ENCODE data around the gene PRSS21. TPM values are rescaled to one million over a fixed set of nuclear protein-coding genes. Genes with fewer than 3 reads are reported as not detected.

Gene PRSS21
- polyA plus RNA-seq, 1 of the 3 experiments (the other 2 are of a cell fraction): not detected

- H3K79me2 ChIP-seq (ENCODE audit: insufficient read depth): peaks cover 59% of the 10 kb centered on the region
These were observed 45.3 kb upstream of the PRSS21 start for GRCh38 chr16:2771496-2772402.

GRCh38 chr16:2773188-2773968 lies 43.7 kb upstream of the PRSS21 start:
- WGBS (ENCODE audit: low lambda C conversion rate): 83% methylated on average over 11 of the region's 12 CpGs
- peak overlapping the region in 1 of 2 experiments; percentile 6; a peak in 2 of 4 replicates for H3K27ac ChIP-seq (ENCODE audit: low read depth in 2 of 2, low read length in 1 of 2)
- no peak overlapping the region for H2AFZ ChIP-seq (ENCODE audit: low read depth)
- H3K9me3 ChIP-seq: no peaks in the 10 kb centered on the region
- no peaks in the 10 kb centered on the region for H3K27me3 ChIP-seq (ENCODE audit: insufficient read depth)
- peaks cover 56% of the 10 kb centered on the region for H3K79me2 ChIP-seq (ENCODE audit: insufficient read depth)
- H3K4me3 ChIP-seq (ENCODE audit: low read depth in 2 of 2, low read length in 1 of 2): no peak overlapping the region
- H3K4me2 ChIP-seq: no peak overlapping the region
- H3K4me1 ChIP-seq (ENCODE audit: control insufficient read depth in 1 of 2, insufficient read depth in 2 of 2, low read depth in 1 of 2, low read length in 1 of 2): peaks cover 7 to 16% of the 10 kb centered on the region in 2 experiments; a peak in 2 of 4 replicates
- peaks cover 49% of the 10 kb centered on the region for H4K20me1 ChIP-seq (ENCODE audit: insufficient read depth)
- peaks cover 14% of the 10 kb centered on the region for H3F3A ChIP-seq (replicated peaks; ENCODE audit: insufficient read depth)
- H3K9ac ChIP-seq: no peak overlapping the region
- CTCF ChIA-PET: interaction anchor here (0.6 to 2.7 kb wide), 5 partner anchors 20 to 95 kb away, joined by 3 to 11 read pairs (median 3); no protein-coding TSS in a partner anchor
- POLR2A ChIA-PET: interaction anchor here (4.0 kb wide), 1 partner anchor 20 kb away, joined by 19 read pairs; the partner anchor contains the start of gene SRRM2
- H3K9me2 ChIP-seq: no peaks in the 10 kb centered on the region
- peaks cover 30 to 57% of the 10 kb centered on the region in 2 experiments for H3K36me3 ChIP-seq (replicated peaks in 1 of 2; ENCODE audit: control insufficient read depth in 1 of 2, insufficient read depth in 2 of 2, low read length in 1 of 2)
- DNase-seq: no peak
- no peak for TF ChIP-seq MEF2A (IDR thresholded peaks at IDR 0.05; ENCODE audit: borderline replicate concordance, low read depth)
- TF ChIP-seq, protein P1, sequence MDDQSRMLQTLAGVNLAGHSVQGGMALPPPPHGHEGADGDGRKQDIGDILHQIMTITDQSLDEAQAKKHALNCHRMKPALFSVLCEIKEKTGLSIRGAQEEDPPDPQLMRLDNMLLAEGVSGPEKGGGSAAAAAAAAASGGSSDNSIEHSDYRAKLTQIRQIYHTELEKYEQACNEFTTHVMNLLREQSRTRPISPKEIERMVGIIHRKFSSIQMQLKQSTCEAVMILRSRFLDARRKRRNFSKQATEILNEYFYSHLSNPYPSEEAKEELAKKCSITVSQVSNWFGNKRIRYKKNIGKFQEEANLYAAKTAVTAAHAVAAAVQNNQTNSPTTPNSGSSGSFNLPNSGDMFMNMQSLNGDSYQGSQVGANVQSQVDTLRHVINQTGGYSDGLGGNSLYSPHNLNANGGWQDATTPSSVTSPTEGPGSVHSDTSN (IDR thresholded peaks at IDR 0.05): no peak
- TF ChIP-seq REST (IDR thresholded peaks at IDR 0.05; ENCODE audit: low read depth, low read length): no peak
- no peak for TF ChIP-seq SMC3 (IDR thresholded peaks at IDR 0.05; ENCODE audit: low read depth, low read length)
- TF ChIP-seq POLR2AphosphoS5 (IDR thresholded peaks at IDR 0.05; ENCODE audit: low read depth, low read length): no peak
- no peak for TF ChIP-seq TCF12 (IDR thresholded peaks at IDR 0.05)
- TF ChIP-seq RAD21 (IDR thresholded peaks at IDR 0.05; ENCODE audit: low read length): no peak
- TF ChIP-seq RXRA (IDR thresholded peaks at IDR 0.05; ENCODE audit: borderline replicate concordance, low read depth): no peak
- TF ChIP-seq FOSL2 (IDR thresholded peaks at IDR 0.05; ENCODE audit: borderline replicate concordance, low read depth): no peak
- TF ChIP-seq, protein P2, sequence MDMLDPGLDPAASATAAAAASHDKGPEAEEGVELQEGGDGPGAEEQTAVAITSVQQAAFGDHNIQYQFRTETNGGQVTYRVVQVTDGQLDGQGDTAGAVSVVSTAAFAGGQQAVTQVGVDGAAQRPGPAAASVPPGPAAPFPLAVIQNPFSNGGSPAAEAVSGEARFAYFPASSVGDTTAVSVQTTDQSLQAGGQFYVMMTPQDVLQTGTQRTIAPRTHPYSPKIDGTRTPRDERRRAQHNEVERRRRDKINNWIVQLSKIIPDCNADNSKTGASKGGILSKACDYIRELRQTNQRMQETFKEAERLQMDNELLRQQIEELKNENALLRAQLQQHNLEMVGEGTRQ (IDR thresholded peaks at IDR 0.05; ENCODE audit: borderline replicate concordance, low read depth, low read length): no peak
- TF ChIP-seq FOXM1 (IDR thresholded peaks at IDR 0.05; ENCODE audit: low read depth): no peak
- TF ChIP-seq IRF3 (IDR thresholded peaks at IDR 0.05; ENCODE audit: low read depth, low read length): no peak
- no peak for TF ChIP-seq GATA2 (CRISPR knock-in tag; IDR thresholded peaks at IDR 0.05)
- no peak for TF ChIP-seq CHD2 (IDR thresholded peaks at IDR 0.05; ENCODE audit: low read length, partially characterized antibody)
- no peak for TF ChIP-seq JUND (IDR thresholded peaks at IDR 0.05)
- TF ChIP-seq EZH2phosphoT487 (IDR thresholded peaks at IDR 0.05; ENCODE audit: borderline replicate concordance, low read depth): no peak

More at GRCh38 chr16:2771496-2772402, 45.3 kb upstream of the PRSS21 start:
- H3K36me3 ChIP-seq (replicated peaks in 1 of 2; ENCODE audit: control insufficient read depth in 1 of 2, insufficient read depth in 2 of 2, low read length in 1 of 2): peaks cover 40 to 73% of the 10 kb centered on the region in 2 experiments
- peaks cover 65% of the 10 kb centered on the region for H4K20me1 ChIP-seq (ENCODE audit: insufficient read depth)
- peaks cover 14% of the 10 kb centered on the region for H3F3A ChIP-seq (replicated peaks; ENCODE audit: insufficient read depth)
- DNase-seq: no peak
- H3K27me3 ChIP-seq (ENCODE audit: insufficient read depth): no peaks in the 10 kb centered on the region
- peak; percentile 30; the same call in 1 of the 2 replicates for TF ChIP-seq POLR2AphosphoS5 (IDR thresholded peaks at IDR 0.05; ENCODE audit: low read depth, low read length)
- TF ChIP-seq SIN3A (IDR thresholded peaks at IDR 0.05; ENCODE audit: borderline replicate concordance, low read depth, low read length): peak; percentile 18; the same call in 1 of the 2 replicates
- no peak for TF ChIP-seq YY1 (IDR thresholded peaks at IDR 0.05; ENCODE audit: low read depth)
- ChIA-PET POLR2A (interaction anchor here (4.0 kb wide), 1 partner anchor 18 kb away, joined by 19 read pairs; the partner anchor contains the start of gene SRRM2), CTCF (no interaction called here)
- no peaks in the 10 kb centered on the region for H3K9me3 ChIP-seq
- WGBS (ENCODE audit: low lambda C conversion rate): 87% methylated on average over 17 of the region's 18 CpGs
- H3K9ac ChIP-seq: no peak overlapping the region
- H3K4me3 ChIP-seq (ENCODE audit: low read depth in 2 of 2, low read length in 1 of 2): no peak overlapping the region
- H3K27ac ChIP-seq (ENCODE audit: low read depth in 2 of 2, low read length in 1 of 2): no peak overlapping the region
- H3K4me1 ChIP-seq (ENCODE audit: control insufficient read depth in 1 of 2, insufficient read depth in 2 of 2, low read depth in 1 of 2, low read length in 1 of 2): peaks cover 3 to 12% of the 10 kb centered on the region in 2 experiments; a peak in 1 of 4 replicates
- no peaks in the 10 kb centered on the region for H3K9me2 ChIP-seq
- H3K4me2 ChIP-seq: no peak overlapping the region
- no peak overlapping the region for H2AFZ ChIP-seq (ENCODE audit: low read depth)
